ENCODE results near the gene UST. TPM values are rescaled to one million over a fixed set of nuclear protein-coding genes. Genes with fewer than 3 reads are reported as not detected.

Gene UST
- total and polyA plus RNA-seq, 2 experiments from 2014 or later, result 8.0 to 11.7 TPM

DNA sequence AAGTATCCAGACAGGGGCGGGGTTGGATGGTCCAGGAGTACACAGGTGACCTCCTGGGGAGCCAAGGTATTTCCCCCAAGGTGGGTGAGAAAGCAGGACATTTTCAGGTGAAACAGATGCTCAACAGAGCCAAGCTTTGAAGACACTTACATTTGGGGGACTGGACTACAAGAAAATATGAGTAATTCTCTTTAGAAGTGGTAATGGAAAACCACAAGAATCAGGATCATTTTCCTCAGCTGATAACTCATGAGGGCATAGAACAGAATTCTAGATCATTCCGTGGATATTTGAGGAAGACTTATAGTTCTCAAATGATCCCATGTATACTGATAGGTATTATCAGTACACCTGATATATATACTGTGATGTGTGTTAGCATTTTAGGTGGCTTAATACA lies 89.9 kb downstream of the UST start:
- Histone ChIP-seq H3K9me3 (ENCODE audit: low read depth) (no peaks in the 10 kb centered on the region), H2AFZ (no peak overlapping the region), H3K27me3 (no peaks in the 10 kb centered on the region), H3K27ac (no peak overlapping the region), H3K79me2 (peaks cover 12% of the 10 kb centered on the region), H3K9me2 (replicated peaks; ENCODE audit: insufficient read depth) (no peaks in the 10 kb centered on the region), H3K4me1 (ENCODE audit: insufficient read depth) (peaks cover 7% of the 10 kb centered on the region), H4K20me1 (ENCODE audit: insufficient read depth, poor library complexity, severe bottlenecking) (no peaks in the 10 kb centered on the region), H3K4me3 (no peak overlapping the region), H3K4me2 (no peak overlapping the region), H3K36me3 (replicated peaks; ENCODE audit: insufficient read depth, low read depth) (no peaks in the 10 kb centered on the region)
- TF ChIP-seq EZH2 (IDR thresholded peaks at IDR 0.05; ENCODE audit: borderline replicate concordance), result no peak
- TF ChIP-seq, protein P1, sequence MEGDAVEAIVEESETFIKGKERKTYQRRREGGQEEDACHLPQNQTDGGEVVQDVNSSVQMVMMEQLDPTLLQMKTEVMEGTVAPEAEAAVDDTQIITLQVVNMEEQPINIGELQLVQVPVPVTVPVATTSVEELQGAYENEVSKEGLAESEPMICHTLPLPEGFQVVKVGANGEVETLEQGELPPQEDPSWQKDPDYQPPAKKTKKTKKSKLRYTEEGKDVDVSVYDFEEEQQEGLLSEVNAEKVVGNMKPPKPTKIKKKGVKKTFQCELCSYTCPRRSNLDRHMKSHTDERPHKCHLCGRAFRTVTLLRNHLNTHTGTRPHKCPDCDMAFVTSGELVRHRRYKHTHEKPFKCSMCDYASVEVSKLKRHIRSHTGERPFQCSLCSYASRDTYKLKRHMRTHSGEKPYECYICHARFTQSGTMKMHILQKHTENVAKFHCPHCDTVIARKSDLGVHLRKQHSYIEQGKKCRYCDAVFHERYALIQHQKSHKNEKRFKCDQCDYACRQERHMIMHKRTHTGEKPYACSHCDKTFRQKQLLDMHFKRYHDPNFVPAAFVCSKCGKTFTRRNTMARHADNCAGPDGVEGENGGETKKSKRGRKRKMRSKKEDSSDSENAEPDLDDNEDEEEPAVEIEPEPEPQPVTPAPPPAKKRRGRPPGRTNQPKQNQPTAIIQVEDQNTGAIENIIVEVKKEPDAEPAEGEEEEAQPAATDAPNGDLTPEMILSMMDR (IDR thresholded peaks at IDR 0.05; ENCODE audit: poor library complexity), result no peak
- no peak for TF ChIP-seq EZH2phosphoT487 (IDR thresholded peaks at IDR 0.05; ENCODE audit: low read depth, severe bottlenecking, unreplicated experiment)
- no peak for DNase-seq (ENCODE audit: low spot score)
- 95% methylated on average over 2 of the region's 2 CpGs for WGBS (ENCODE audit: low lambda C conversion rate, missing lambda C conversion rate)

DNA sequence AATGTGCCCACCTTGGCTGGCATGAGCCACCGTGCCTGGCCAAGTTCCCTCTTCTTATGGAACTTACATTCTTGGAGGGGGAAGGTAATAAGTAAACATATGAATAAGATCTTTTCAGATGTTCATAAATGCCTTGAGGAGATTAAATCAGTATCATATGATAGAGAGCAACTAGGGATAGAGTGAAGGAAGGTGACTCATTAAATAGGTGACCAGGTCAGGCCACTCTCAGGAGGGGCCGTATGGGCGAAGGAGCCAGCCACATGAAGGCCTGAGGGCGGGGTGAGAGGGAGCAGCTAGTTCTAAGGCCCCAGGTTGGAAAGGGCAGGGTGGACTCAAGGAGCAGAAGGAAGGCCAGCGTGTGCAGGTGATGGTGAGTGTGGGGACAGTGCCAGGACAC lies 91.1 kb downstream of the UST start:
- Histone ChIP-seq H3K4me2 (no peak overlapping the region), H3K36me3 (replicated peaks; ENCODE audit: insufficient read depth, low read depth) (no peaks in the 10 kb centered on the region), H3K9me2 (replicated peaks; ENCODE audit: insufficient read depth) (no peaks in the 10 kb centered on the region), H3K27me3 (no peaks in the 10 kb centered on the region), H3K4me3 (no peak overlapping the region), H4K20me1 (ENCODE audit: insufficient read depth, poor library complexity, severe bottlenecking) (no peaks in the 10 kb centered on the region), H3K4me1 (ENCODE audit: insufficient read depth) (peaks cover 7% of the 10 kb centered on the region), H3K9me3 (ENCODE audit: low read depth) (no peaks in the 10 kb centered on the region), H2AFZ (no peak overlapping the region), H3K79me2 (peaks cover 12% of the 10 kb centered on the region), H3K27ac (no peak overlapping the region)
- TF ChIP-seq EZH2phosphoT487 (IDR thresholded peaks at IDR 0.05; ENCODE audit: low read depth, severe bottlenecking, unreplicated experiment), result no peak
- TF ChIP-seq EZH2 (IDR thresholded peaks at IDR 0.05; ENCODE audit: borderline replicate concordance), result no peak
- TF ChIP-seq, protein P1 (IDR thresholded peaks at IDR 0.05; ENCODE audit: poor library complexity), result no peak
- DNase-seq (ENCODE audit: low spot score), result no peak
- WGBS (ENCODE audit: low lambda C conversion rate, missing lambda C conversion rate), result 88% methylated on average over 5 of the region's 5 CpGs

GRCh38 chr6:148839044-148839443 lies 92.2 kb downstream of the UST start:
- Histone ChIP-seq H3K79me2 (peaks cover 12% of the 10 kb centered on the region), H3K4me1 (ENCODE audit: insufficient read depth) (peaks cover 7% of the 10 kb centered on the region), H3K9me3 (ENCODE audit: low read depth) (no peaks in the 10 kb centered on the region), H3K27me3 (no peaks in the 10 kb centered on the region), H3K4me3 (no peak overlapping the region), H2AFZ (no peak overlapping the region), H3K36me3 (replicated peaks; ENCODE audit: insufficient read depth, low read depth) (no peaks in the 10 kb centered on the region), H3K27ac (no peak overlapping the region), H4K20me1 (ENCODE audit: insufficient read depth, poor library complexity, severe bottlenecking) (no peaks in the 10 kb centered on the region), H3K4me2 (no peak overlapping the region), H3K9me2 (replicated peaks; ENCODE audit: insufficient read depth) (no peaks in the 10 kb centered on the region)
- TF ChIP-seq EZH2phosphoT487 (IDR thresholded peaks at IDR 0.05; ENCODE audit: low read depth, severe bottlenecking, unreplicated experiment) (no peak), EZH2 (IDR thresholded peaks at IDR 0.05; ENCODE audit: borderline replicate concordance) (no peak)
- TF ChIP-seq, protein P1 (IDR thresholded peaks at IDR 0.05; ENCODE audit: poor library complexity), result no peak
- DNase-seq (ENCODE audit: low spot score), result peak; percentile 28
- 28% methylated on average over 3 of the region's 3 CpGs for WGBS (ENCODE audit: low lambda C conversion rate, missing lambda C conversion rate)

DNA sequence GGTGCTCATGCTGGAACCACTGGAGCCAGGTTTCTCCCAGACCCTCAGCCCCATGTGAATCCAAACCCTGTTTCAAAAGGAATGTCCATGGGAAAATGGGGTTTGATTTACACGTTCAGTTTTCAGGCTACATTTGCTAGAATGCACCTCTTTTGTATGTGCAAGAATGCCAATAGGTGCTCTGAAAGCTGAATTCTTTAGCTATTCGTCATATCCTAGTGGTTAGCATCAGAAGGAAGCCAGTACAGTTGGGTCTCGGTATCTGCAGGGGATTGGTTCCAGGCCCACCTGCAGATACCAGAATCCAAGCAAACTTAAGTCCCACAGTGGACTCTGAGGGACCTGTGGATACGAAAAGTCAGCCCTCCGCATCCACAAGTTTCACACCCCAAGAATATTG lies 93.4 kb downstream of the UST start:
- WGBS (ENCODE audit: low lambda C conversion rate, missing lambda C conversion rate), result 96% methylated on average over 5 of the region's 5 CpGs

More for the DNA sequence above, 93.4 kb downstream of the UST start:
- Histone ChIP-seq H3K4me3 (no peak overlapping the region), H4K20me1 (ENCODE audit: insufficient read depth, poor library complexity, severe bottlenecking) (no peaks in the 10 kb centered on the region), H3K36me3 (replicated peaks; ENCODE audit: insufficient read depth, low read depth) (no peaks in the 10 kb centered on the region), H3K27me3 (no peaks in the 10 kb centered on the region), H3K27ac (no peak overlapping the region), H3K79me2 (peaks cover 12% of the 10 kb centered on the region), H3K4me2 (no peak overlapping the region), H2AFZ (no peak overlapping the region), H3K9me2 (replicated peaks; ENCODE audit: insufficient read depth) (no peaks in the 10 kb centered on the region), H3K4me1 (ENCODE audit: insufficient read depth) (peaks cover 7% of the 10 kb centered on the region), H3K9me3 (ENCODE audit: low read depth) (no peaks in the 10 kb centered on the region)
- no peak for TF ChIP-seq EZH2 (IDR thresholded peaks at IDR 0.05; ENCODE audit: borderline replicate concordance)
- TF ChIP-seq EZH2phosphoT487 (IDR thresholded peaks at IDR 0.05; ENCODE audit: low read depth, severe bottlenecking, unreplicated experiment), result no peak
- TF ChIP-seq, protein P1 (IDR thresholded peaks at IDR 0.05; ENCODE audit: poor library complexity), result no peak
- DNase-seq (ENCODE audit: low spot score), result no peak
